Left ventricle myocardium inferior (tissue), 1 donor: ENCODE data around the gene NEK7. TPM values are rescaled to one million over a fixed set of nuclear protein-coding genes. Genes with fewer than 3 reads are reported as not detected.

Experiments used
- DNase-seq: peaks from one replicate; pipeline ENCODE4 v3.0.0-alpha.2; 2020
- H3K27ac ChIP-seq: fragments of 200-600 bp; replicated peaks from 2 replicates; pipeline ENCODE4 v1.8.0; 2021
- H3K27me3 ChIP-seq: fragments of 200-600 bp; 2 replicates; pipeline ENCODE4 v1.8.0; 2021; ENCODE audit warnings: low read depth
- H3K36me3 ChIP-seq: fragments of 200-600 bp; 2 replicates; pipeline ENCODE4 v1.8.0; 2021
- H3K4me1 ChIP-seq: fragments of 200-600 bp; 2 replicates; pipeline ENCODE4 v1.8.0; 2021
- H3K4me3 ChIP-seq: fragments of 200-600 bp; 2 replicates; pipeline ENCODE4 v1.8.0; 2021; ENCODE audit warnings: mild to moderate bottlenecking, moderate library complexity
- H3K9me3 ChIP-seq: fragments of 200-600 bp; replicated peaks from 2 replicates; pipeline ENCODE4 v1.8.0; 2021
- CTCF ChIP-seq: fragments of 200-600 bp; IDR thresholded peaks from 2 replicates; pipeline ENCODE4 v1.8.0; 2021; ENCODE audit warnings: antibody characterized with exemption, mild to moderate bottlenecking, borderline replicate concordance
- intact Hi-C: fragments of 100-400 bp; cut with micrococcal nuclease; formaldehyde crosslinking; loops from one replicate; pipeline ENCODE4 v1.11.0; 2022
- total RNA-seq: library from RNA; stranded (reverse); fragmentation: NEBNext Ultra II Directional; extraction: Animal tissue kit (Norgen Biotek cat#: 25700); gene quantifications from one replicate; pipeline ENCODE4 v1.2.1, GENCODE V29; 2021
- donor health status: DM: no; HTN: yes; CAD: no; lungs with severe emphysema.

NEK7 gene
- total RNA-seq, 1 donor from 2014 or later, result 254 TPM

DNA sequence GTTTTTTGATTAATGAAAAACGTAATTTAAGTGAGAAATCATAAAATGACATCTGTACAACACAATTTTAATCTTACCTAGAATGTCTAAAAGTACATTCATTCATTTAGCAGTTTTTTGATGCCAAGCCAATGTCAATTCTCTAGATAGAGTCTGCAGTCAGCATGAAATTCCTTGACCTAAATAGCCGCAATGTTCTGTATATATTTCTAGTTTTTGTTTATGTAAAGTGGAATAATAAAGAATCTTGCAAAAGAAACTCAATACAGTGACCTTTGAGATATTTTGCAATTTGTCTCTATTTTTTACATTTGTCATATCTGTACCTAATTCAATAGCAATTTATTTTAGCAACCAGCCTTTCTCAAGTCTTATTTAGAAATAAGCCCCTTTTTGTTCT, 207.7 kb downstream of the NEK7 start:
- Histone ChIP-seq H3K4me3 (no peak overlapping the region), H3K27ac (no peak overlapping the region), H3K36me3 (no peaks in the 10 kb centered on the region), H3K27me3 (no peaks in the 10 kb centered on the region), H3K9me3 (peaks cover 14% of the 10 kb centered on the region), H3K4me1 (no peaks in the 10 kb centered on the region)
- TF ChIP-seq CTCF, result no peak
- intact Hi-C loops, result no loop called here
- DNase-seq, result no peak

- intact Hi-C loops, result no loop called here
- Histone ChIP-seq H3K27ac (no peak overlapping the region), H3K4me3 (no peak overlapping the region), H3K36me3 (no peaks in the 10 kb centered on the region), H3K27me3 (no peaks in the 10 kb centered on the region), H3K9me3 (peaks cover 14% of the 10 kb centered on the region), H3K4me1 (no peaks in the 10 kb centered on the region)
- no peak for DNase-seq
- no peak for TF ChIP-seq CTCF
Observed at GRCh38 chr1:198367296-198367695, 210.5 kb downstream of the NEK7 start.

DNA sequence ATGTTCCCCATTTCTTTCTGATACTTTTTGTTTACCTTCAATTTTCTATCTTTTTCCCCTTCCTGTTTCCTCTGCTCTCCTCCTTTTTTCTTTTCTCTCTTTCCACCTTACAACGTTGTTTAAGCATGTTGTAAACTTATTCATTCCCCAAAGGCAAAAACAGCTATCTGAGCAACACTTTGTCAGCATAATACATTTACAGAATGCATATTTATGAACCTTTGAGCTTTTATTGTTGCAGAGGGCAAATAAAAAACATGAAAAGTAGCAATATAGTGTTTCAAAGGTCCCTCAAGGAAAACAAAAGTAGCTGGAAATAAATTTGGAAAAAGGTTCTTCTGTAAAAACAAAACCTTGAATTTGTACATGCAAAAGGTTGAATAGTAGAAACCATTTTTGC, 214.2 kb downstream of the NEK7 start:
- no peaks in the 10 kb centered on the region for H3K36me3 ChIP-seq
- no peaks in the 10 kb centered on the region for H3K4me1 ChIP-seq
- no peak overlapping the region for H3K4me3 ChIP-seq
- DNase-seq, result no peak
- intact Hi-C loops, result no loop called here
- peaks cover 26% of the 10 kb centered on the region for H3K9me3 ChIP-seq
- TF ChIP-seq CTCF, result no peak
- H3K27ac ChIP-seq, result no peak overlapping the region
- no peaks in the 10 kb centered on the region for H3K27me3 ChIP-seq

Other genes starting within 250 kb of the NEK7 start
- gene LHX9, start 239.6 kb upstream of the NEK7 start, total RNA-seq, result not detected